HepG2 (cell line): ENCODE data around the gene COX15. TPM values are rescaled to one million over a fixed set of nuclear protein-coding genes. Genes with fewer than 3 reads are reported as not detected.

Source experiments
- CREB1 ChIP-seq, 2 experiments: fragments of 450-650 bp in 1 of 2; IDR thresholded peaks; 2 replicates each; pipeline ENCODE4 v1.6.1; 2016 to 2017; ENCODE audit warnings: control low read depth in 1 of 2, mild to moderate bottlenecking in 1 of 2, missing compliant biosample characterization in 1 of 2, missing genetic modification characterization in 1 of 2
- CREM ChIP-seq, 2 experiments: sonication (generic) in 1 of 2; formaldehyde crosslinking in 1 of 2; IDR thresholded peaks; 2 replicates each; pipeline versions ENCODE4 v1.4.0 to v1.6.1; 2016 to 2020; ENCODE audit warnings: antibody characterized with exemption in 1 of 2, mild to moderate bottlenecking in 1 of 2, missing genetic modification reagents in 1 of 2
- EP300 ChIP-seq, 3 experiments: sonication (generic) in 1 of 3; formaldehyde crosslinking in 1 of 3; IDR thresholded peaks; 2 replicates each; pipeline versions ENCODE4 v1.5.1 to v1.6.1; 2011 to 2020; ENCODE audit warnings: low read depth in 2 of 3, low read length in 2 of 3, borderline replicate concordance in 1 of 3, improper control_type of control experiment in 1 of 3, mild to moderate bottlenecking in 1 of 3, missing genetic modification reagents in 1 of 3, moderate library complexity in 1 of 3
- GATAD2A ChIP-seq: IDR thresholded peaks from 2 replicates; pipeline ENCODE4 v1.6.1; 2016
- HNF1A ChIP-seq, 2 experiments: sonication (generic) in 1 of 2; formaldehyde crosslinking in 1 of 2; IDR thresholded peaks; 2 replicates each; pipeline versions ENCODE4 v1.4.0 to v1.6.1; 2016 to 2020; ENCODE audit warnings: borderline replicate concordance in 1 of 2, low read depth in 1 of 2, mild to moderate bottlenecking in 1 of 2, missing genetic modification reagents in 1 of 2
- HNF4A ChIP-seq: sonication (generic); formaldehyde crosslinking; IDR thresholded peaks from 2 replicates; pipeline ENCODE4 v1.4.0; 2020; ENCODE audit warnings: missing genetic modification reagents
- ISL2 ChIP-seq: sonication (generic); formaldehyde crosslinking; IDR thresholded peaks from 2 replicates; pipeline ENCODE4 v1.5.0; 2020; ENCODE audit warnings: missing genetic modification reagents
- JUNB ChIP-seq: sonication (generic); formaldehyde crosslinking; IDR thresholded peaks from 2 replicates; pipeline ENCODE4 v1.8.0; 2022; ENCODE audit warnings: missing genetic modification reagents, mild to moderate bottlenecking, borderline replicate concordance
- MAFF ChIP-seq: IDR thresholded peaks from 2 replicates; pipeline ENCODE4 v1.6.1; 2011; ENCODE audit warnings: low read depth, low read length, improper control_type of control experiment
- MAFK ChIP-seq, 2 experiments: IDR thresholded peaks in 1 of 2; conservative IDR thresholded peaks in 1 of 2; 2 replicates each; pipeline ENCODE4 v1.6.1; 2011; ENCODE audit warnings: improper control_type of control experiment in 2 of 2, low read length in 2 of 2
- NR3C1 ChIP-seq: sonication (generic); formaldehyde crosslinking; IDR thresholded peaks from 2 replicates; pipeline ENCODE4 v1.4.0; 2020; ENCODE audit warnings: missing genetic modification reagents
- PATZ1 ChIP-seq: sonication (generic); formaldehyde crosslinking; IDR thresholded peaks from 2 replicates; pipeline ENCODE4 v1.4.0; 2020; ENCODE audit warnings: missing genetic modification reagents
- PPARG ChIP-seq: conservative IDR thresholded peaks from 2 replicates; pipeline ENCODE4 v1.6.1; 2016; ENCODE audit warnings: missing biosample characterization, missing genetic modification reagents
- RXRB ChIP-seq: IDR thresholded peaks from 2 replicates; pipeline ENCODE4 v1.6.1; 2016; ENCODE audit warnings: borderline replicate concordance, missing genetic modification reagents, missing compliant biosample characterization
- SPEN ChIP-seq: sonication (generic); formaldehyde crosslinking; IDR thresholded peaks from 2 replicates; pipeline ENCODE4 v1.5.1; 2020; ENCODE audit warnings: low read depth, mild to moderate bottlenecking, missing genetic modification reagents
- ZMAT3 ChIP-seq: sonication (generic); formaldehyde crosslinking; conservative IDR thresholded peaks from 2 replicates; pipeline ENCODE4 v1.7.0; 2021; ENCODE audit warnings: missing genetic modification reagents
- ZNF652 ChIP-seq: IDR thresholded peaks from 2 replicates; pipeline ENCODE4 v1.6.1; 2016; ENCODE audit warnings: low read depth, borderline replicate concordance
- ZNF766 ChIP-seq: sonication (generic); formaldehyde crosslinking; IDR thresholded peaks from 2 replicates; pipeline ENCODE4 v1.5.0; 2020; ENCODE audit warnings: missing genetic modification reagents, borderline replicate concordance
- ZNF775 ChIP-seq: sonication (generic); formaldehyde crosslinking; IDR thresholded peaks from 2 replicates; pipeline ENCODE4 v1.4.0; 2020; ENCODE audit warnings: missing genetic modification reagents, mild to moderate bottlenecking, moderate library complexity, borderline replicate concordance
- polyA plus RNA-seq, 8 experiments: library from polyadenylated mRNA; depleted of rRNA in 3 of 8; stranded (reverse) in 7 of 8; unstranded in 1 of 8; fragments of >200 nt; fragmentation: Illumina TruSeq in 4 of 8; extraction: Trizol in 4 of 8; gene quantifications; 2 replicates each; pipeline versions ENCODE4 v1.2.1 to v1.2.3, GENCODE V29; 2011 to 2016; ENCODE audit warnings: low read depth in 4 of 8, missing spikeins in 1 of 8, mixed read lengths in 1 of 8; ENCODE audit not compliant: insufficient read depth in 1 of 8
- total RNA-seq, 5 experiments: library from RNA; depleted of rRNA; stranded (reverse); fragments of >200 nt; fragmentation: Illumina TruSeq; extraction: Trizol; gene quantifications; 2 replicates each; pipeline ENCODE4 v1.2.3, GENCODE V29; 2016; ENCODE audit warnings: low read depth in 1 of 5
- TF ChIP-seq, protein P1 (sequence below): sonication (generic); formaldehyde crosslinking; IDR thresholded peaks from 2 replicates; pipeline ENCODE4 v1.4.0; 2020; ENCODE audit warnings: missing genetic modification reagents
- TF ChIP-seq, protein P2 (sequence below): IDR thresholded peaks from 2 replicates; pipeline ENCODE4 v1.6.1; 2012; ENCODE audit warnings: low read depth, low read length, improper control_type of control experiment

COX15 gene
- total and polyA plus RNA-seq, 2 of the 13 experiments (the other 11 are each of a cell fraction or from before 2014, with no cell fraction given), result 19.2 to 44.7 TPM

- peak; percentile 39; the same call in 1 of the 2 replicates for TF ChIP-seq HNF1A (IDR thresholded peaks at IDR 0.05; ENCODE audit: low read depth)
- no peak for TF ChIP-seq HNF1A (CRISPR knock-in tag; IDR thresholded peaks at IDR 0.05; ENCODE audit: borderline replicate concordance)
- TF ChIP-seq GATAD2A (CRISPR knock-in tag), result 0 out of 2 replicates have a peak, but pooled peaks have one; percentile 30
- TF ChIP-seq MAFF, result peak; percentile 82
- no peak for TF ChIP-seq ZNF775 (CRISPR knock-in tag)
- peak; percentile 14; the same call in 1 of the 2 replicates for TF ChIP-seq HNF4A (CRISPR knock-in tag)
- TF ChIP-seq MAFK (conservative IDR thresholded peaks at IDR 0.05 in 1 of 2, IDR thresholded peaks at IDR 0.05 in 1 of 2; ENCODE audit: low read length in 2 of 2), result peak; percentile 75 to 93
- TF ChIP-seq JUNB (CRISPR knock-in tag), result peak; percentile 67; the same call in 1 of the 2 replicates
- peak; percentile 18; the same call in 1 of the 2 replicates for TF ChIP-seq RXRB
- TF ChIP-seq ZNF766 (CRISPR knock-in tag), result no peak
- TF ChIP-seq NR3C1 (CRISPR knock-in tag), result no peak
- TF ChIP-seq EP300 (IDR thresholded peaks at IDR 0.05; ENCODE audit: low read depth in 2 of 2, low read length in 2 of 2), result peak in 1 of 2 experiments; percentile 75; a peak in 2 of 4 replicates
- TF ChIP-seq EP300 (CRISPR knock-in tag; IDR thresholded peaks at IDR 0.05; ENCODE audit: borderline replicate concordance), result peak; percentile 32; the same call in 1 of the 2 replicates
- no peak for TF ChIP-seq ISL2 (CRISPR knock-in tag)
- no peak for TF ChIP-seq PATZ1 (CRISPR knock-in tag)
- no peak for TF ChIP-seq SPEN (CRISPR knock-in tag)
- no peak for TF ChIP-seq CREB1 (IDR thresholded peaks at IDR 0.05)
- no peak for TF ChIP-seq CREB1 (CRISPR knock-in tag; IDR thresholded peaks at IDR 0.05)
- TF ChIP-seq ZMAT3 (CRISPR knock-in tag), result no peak
- TF ChIP-seq CREM (IDR thresholded peaks at IDR 0.05), result peak; percentile 14; the same call in 1 of the 2 replicates
- TF ChIP-seq CREM (CRISPR knock-in tag; IDR thresholded peaks at IDR 0.05), result no peak
- 0 out of 2 replicates have a peak, but pooled peaks have one; percentile 23 for TF ChIP-seq ZNF652 (CRISPR knock-in tag)
- 0 out of 2 replicates have a peak, but pooled peaks have one; percentile 38 for TF ChIP-seq PPARG
- TF ChIP-seq, protein P1, sequence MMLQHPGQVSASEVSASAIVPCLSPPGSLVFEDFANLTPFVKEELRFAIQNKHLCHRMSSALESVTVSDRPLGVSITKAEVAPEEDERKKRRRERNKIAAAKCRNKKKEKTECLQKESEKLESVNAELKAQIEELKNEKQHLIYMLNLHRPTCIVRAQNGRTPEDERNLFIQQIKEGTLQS (CRISPR knock-in tag), result peak; percentile 72; the same call in 1 of the 2 replicates
- TF ChIP-seq, protein P2, sequence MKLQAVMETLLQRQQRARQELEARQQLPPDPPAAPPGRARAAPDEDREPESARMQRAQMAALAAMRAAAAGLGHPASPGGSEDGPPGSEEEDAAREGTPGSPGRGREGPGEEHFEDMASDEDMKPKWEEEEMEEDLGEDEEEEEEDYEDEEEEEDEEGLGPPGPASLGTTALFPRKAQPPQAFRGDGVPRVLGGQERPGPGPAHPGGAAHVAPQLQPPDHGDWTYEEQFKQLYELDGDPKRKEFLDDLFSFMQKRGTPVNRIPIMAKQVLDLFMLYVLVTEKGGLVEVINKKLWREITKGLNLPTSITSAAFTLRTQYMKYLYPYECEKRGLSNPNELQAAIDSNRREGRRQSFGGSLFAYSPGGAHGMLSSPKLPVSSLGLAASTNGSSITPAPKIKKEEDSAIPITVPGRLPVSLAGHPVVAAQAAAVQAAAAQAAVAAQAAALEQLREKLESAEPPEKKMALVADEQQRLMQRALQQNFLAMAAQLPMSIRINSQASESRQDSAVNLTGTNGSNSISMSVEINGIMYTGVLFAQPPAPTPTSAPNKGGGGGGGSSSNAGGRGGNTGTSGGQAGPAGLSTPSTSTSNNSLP, result peak; percentile 96
These were observed 43.9 kb upstream of the COX15 start (continued) for GRCh38 chr10:99775850-99776249.
